HepG2 (cell line): ENCODE results near the gene RGS10.

Source experiments
- E2F5 ChIP-seq: sonication (generic); formaldehyde crosslinking; conservative IDR thresholded peaks from 2 replicates; pipeline ENCODE4 v1.4.0; 2020; ENCODE audit warnings: missing genetic modification reagents
- HMGA1 ChIP-seq: sonication (generic); formaldehyde crosslinking; conservative IDR thresholded peaks from 2 replicates; pipeline ENCODE4 v1.4.0; 2020; ENCODE audit warnings: missing genetic modification reagents
- JUND ChIP-seq: sonication (generic); formaldehyde crosslinking; IDR thresholded peaks from 2 replicates; pipeline ENCODE4 v1.8.0; 2022; ENCODE audit warnings: mild to moderate bottlenecking, missing genetic modification reagents
- NR1H2 ChIP-seq: sonication (generic); formaldehyde crosslinking; IDR thresholded peaks from 2 replicates; pipeline ENCODE4 v1.8.1; 2022; ENCODE audit warnings: low read depth, missing genetic modification reagents, borderline replicate concordance
- SIN3A ChIP-seq: IDR thresholded peaks from 2 replicates; pipeline ENCODE4 v1.6.1; 2011; ENCODE audit warnings: low read depth, mild to moderate bottlenecking, control low read depth, low read length, borderline replicate concordance
- SUZ12 ChIP-seq: fragments of 150-350 bp; IDR thresholded peaks from 2 replicates; pipeline ENCODE4 v1.6.1; 2014; ENCODE audit warnings: low read depth, low read length
- ZNF274 ChIP-seq: sonication (generic); formaldehyde crosslinking; IDR thresholded peaks from 2 replicates; pipeline ENCODE4 v1.5.1; 2020; ENCODE audit warnings: mild to moderate bottlenecking, missing genetic modification reagents
- TF ChIP-seq, protein P1 (sequence below): sonication (generic); formaldehyde crosslinking; IDR thresholded peaks from 2 replicates; pipeline ENCODE4 v1.5.0; 2020; ENCODE audit warnings: missing genetic modification reagents, mild to moderate bottlenecking, borderline replicate concordance
- TF ChIP-seq, protein P2 (sequence below): sonication (generic); formaldehyde crosslinking; IDR thresholded peaks from 2 replicates; pipeline ENCODE4 v1.4.0; 2020; ENCODE audit warnings: low read depth, mild to moderate bottlenecking, missing genetic modification reagents

- TF ChIP-seq JUND (CRISPR knock-in tag) (no peak), HMGA1 (CRISPR knock-in tag) (no peak), ZNF274 (CRISPR knock-in tag) (no peak), SUZ12 (no peak), SIN3A (no peak), E2F5 (CRISPR knock-in tag) (no peak), NR1H2 (CRISPR knock-in tag) (no peak)
- TF ChIP-seq, protein P1, sequence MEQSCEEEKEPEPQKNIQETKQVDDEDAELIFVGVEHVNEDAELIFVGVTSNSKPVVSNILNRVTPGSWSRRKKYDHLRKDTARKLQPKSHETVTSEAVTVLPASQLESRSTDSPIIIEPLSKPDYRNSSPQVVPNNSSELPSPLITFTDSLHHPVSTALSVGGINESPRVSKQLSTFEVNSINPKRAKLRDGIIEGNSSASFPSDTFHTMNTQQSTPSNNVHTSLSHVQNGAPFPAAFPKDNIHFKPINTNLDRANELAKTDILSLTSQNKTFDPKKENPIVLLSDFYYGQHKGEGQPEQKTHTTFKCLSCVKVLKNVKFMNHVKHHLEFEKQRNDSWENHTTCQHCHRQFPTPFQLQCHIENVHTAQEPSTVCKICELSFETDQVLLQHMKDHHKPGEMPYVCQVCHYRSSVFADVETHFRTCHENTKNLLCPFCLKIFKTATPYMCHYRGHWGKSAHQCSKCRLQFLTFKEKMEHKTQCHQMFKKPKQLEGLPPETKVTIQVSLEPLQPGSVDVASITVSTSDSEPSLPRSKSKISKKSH, result 0 out of 2 replicates have a peak, but pooled peaks have one; percentile 51
- TF ChIP-seq, protein P2, sequence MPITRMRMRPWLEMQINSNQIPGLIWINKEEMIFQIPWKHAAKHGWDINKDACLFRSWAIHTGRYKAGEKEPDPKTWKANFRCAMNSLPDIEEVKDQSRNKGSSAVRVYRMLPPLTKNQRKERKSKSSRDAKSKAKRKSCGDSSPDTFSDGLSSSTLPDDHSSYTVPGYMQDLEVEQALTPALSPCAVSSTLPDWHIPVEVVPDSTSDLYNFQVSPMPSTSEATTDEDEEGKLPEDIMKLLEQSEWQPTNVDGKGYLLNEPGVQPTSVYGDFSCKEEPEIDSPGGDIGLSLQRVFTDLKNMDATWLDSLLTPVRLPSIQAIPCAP (CRISPR knock-in tag), result no peak
These were observed 39.8 kb downstream of the RGS10 start for GRCh38 chr10:119502618-119503155.
